Natural killer cell treated with Interleukin-12 subunit alpha and Interleukin-12 subunit beta and Interleukin-15 and Interleukin-18, amount 100 ng/mL, for 72 hours (primary cell): ENCODE measurements around the gene MT1HL1. TPM values are rescaled to one million over a fixed set of nuclear protein-coding genes. Genes with fewer than 3 reads are reported as not detected.
"Not testable (repeated sequence)": the region's sequence is repeated elsewhere in the genome, so short reads cannot be mapped to it uniquely, and the experiment has no call there.

Experiments
- ATAC-seq, 2 donors: fragments of 150-1000 bp; cut with Tn5 transposase in 1 of 2; sonication (Bioruptor Pico), chemical (Tn5 transposase) in 1 of 2; 2 replicates each; pipeline ENCODE4 v1.10.0; 2021
- DNase-seq: peaks from one replicate; pipeline ENCODE4 v3.0.0; 2022; ENCODE audit warnings: low spot score
- H3K27ac Mint-ChIP-seq, 2 donors: 1 replicate in 1 of 2; 2 replicates in 1 of 2; pipeline ENCODE4 v1.8.0; 2022; ENCODE audit warnings: mixed read lengths in 2 of 2, mild to moderate bottlenecking in 1 of 2, moderate library complexity in 1 of 2
- H3K27me3 Mint-ChIP-seq, 2 donors: 1 replicate in 1 of 2; 2 replicates in 1 of 2; pipeline ENCODE4 v1.8.0; 2022; ENCODE audit warnings: mixed read lengths in 2 of 2
- H3K36me3 Mint-ChIP-seq: one replicate; pipeline ENCODE4 v1.8.0; 2022; ENCODE audit warnings: mixed read lengths
- H3K4me1 Mint-ChIP-seq, 2 donors: 1 replicate in 1 of 2; 2 replicates in 1 of 2; pipeline ENCODE4 v1.8.0; 2022; ENCODE audit warnings: low read depth in 2 of 2, mixed read lengths in 2 of 2, mild to moderate bottlenecking in 1 of 2
- H3K4me3 Mint-ChIP-seq: one replicate; pipeline ENCODE4 v1.8.0; 2022; ENCODE audit warnings: mixed read lengths
- H3K9me3 Mint-ChIP-seq: 2 replicates; pipeline ENCODE4 v1.8.0; 2022; ENCODE audit warnings: mixed read lengths
- total RNA-seq, 2 donors: library from RNA; stranded (reverse); gene quantifications; one replicate each; pipeline ENCODE4 v1.2.3, GENCODE V29; 2022

The MT1HL1 gene
- total RNA-seq, 2 donors from 2014 or later, result not detected

- Mint-ChIP-seq H3K27me3 (no peaks in the 10 kb centered on the region), H3K27ac (no peak overlapping the region), H3K4me3 (no peak overlapping the region), H3K4me1 (no peaks in the 10 kb centered on the region), H3K36me3 (no peaks in the 10 kb centered on the region), H3K9me3 (no peaks in the 10 kb centered on the region)
- DNase-seq, result no peak
- no peak for ATAC-seq
These were observed 3.1 kb upstream of the MT1HL1 start for GRCh38 chr1:237007147-237007881.

GRCh38 chr1:237005674-237006073 lies 1.4 kb upstream of the MT1HL1 start:
- no peak overlapping the region for H3K27ac Mint-ChIP-seq
- no peak for DNase-seq
- no peaks in the 10 kb centered on the region for H3K9me3 Mint-ChIP-seq
- ATAC-seq, result no peak
- H3K4me3 Mint-ChIP-seq, result no peak overlapping the region
- no peaks in the 10 kb centered on the region for H3K36me3 Mint-ChIP-seq
- H3K27me3 Mint-ChIP-seq, result peaks cover 2 to 3% of the 10 kb centered on the region in 2 donors
- no peaks in the 10 kb centered on the region for H3K4me1 Mint-ChIP-seq

GRCh38 chr1:237003516-237003915 lies 725 bp downstream of the MT1HL1 start:
- H3K4me3 Mint-ChIP-seq, result no peak overlapping the region

GRCh38 chr1:237000191-237000590 lies 4.0 kb downstream of the MT1HL1 start:
- H3K36me3 Mint-ChIP-seq, result no peaks in the 10 kb centered on the region
- H3K9me3 Mint-ChIP-seq, result no peaks in the 10 kb centered on the region
- H3K27me3 Mint-ChIP-seq, result peaks cover 2 to 6% of the 10 kb centered on the region in 2 donors
- no peak for ATAC-seq
- no peaks in the 10 kb centered on the region for H3K4me1 Mint-ChIP-seq
- no peak overlapping the region for H3K27ac Mint-ChIP-seq
- DNase-seq, result no peak
- no peak overlapping the region for H3K4me3 Mint-ChIP-seq

More at GRCh38 chr1:237003516-237003915, 725 bp downstream of the MT1HL1 start:
- peaks cover 2 to 6% of the 10 kb centered on the region in 2 donors for H3K27me3 Mint-ChIP-seq
- no peak for DNase-seq
- no peaks in the 10 kb centered on the region for H3K36me3 Mint-ChIP-seq
- ATAC-seq, result no peak
- H3K9me3 Mint-ChIP-seq, result no peaks in the 10 kb centered on the region
- H3K27ac Mint-ChIP-seq, result no peak overlapping the region
- H3K4me1 Mint-ChIP-seq, result no peaks in the 10 kb centered on the region

- ATAC-seq (no peak), DNase-seq (no peak)
- Mint-ChIP-seq H3K27ac (no peak overlapping the region), H3K4me3 (no peak overlapping the region), H3K9me3 (no peaks in the 10 kb centered on the region), H3K36me3 (no peaks in the 10 kb centered on the region), H3K4me1 (no peaks in the 10 kb centered on the region), H3K27me3 (peaks cover 2 to 10% of the 10 kb centered on the region in 2 donors)
These were observed 5.7 kb downstream of the MT1HL1 start for GRCh38 chr1:236998546-236998945.

- ATAC-seq (peak; percentile 51 to 52), DNase-seq (no peak)
- no peaks in the 10 kb centered on the region for H3K9me3 Mint-ChIP-seq
- H3K4me3 Mint-ChIP-seq, result no peak overlapping the region
- H3K27ac Mint-ChIP-seq, result no peak overlapping the region
- peaks cover 2 to 10% of the 10 kb centered on the region in 2 donors for H3K27me3 Mint-ChIP-seq
- no peaks in the 10 kb centered on the region for H3K36me3 Mint-ChIP-seq
- no peaks in the 10 kb centered on the region for H3K4me1 Mint-ChIP-seq
These were observed 6.4 kb downstream of the MT1HL1 start for GRCh38 chr1:236997882-236998281.

GRCh38 chr1:236997361-236997760 lies 6.9 kb downstream of the MT1HL1 start:
- DNase-seq (no peak), ATAC-seq (no peak)
- Mint-ChIP-seq H3K4me1 (no peaks in the 10 kb centered on the region), H3K4me3 (no peak overlapping the region), H3K27ac (no peak overlapping the region), H3K9me3 (no peaks in the 10 kb centered on the region), H3K27me3 (peaks cover 2 to 10% of the 10 kb centered on the region in 2 donors), H3K36me3 (no peaks in the 10 kb centered on the region)

- Mint-ChIP-seq H3K27ac (no peak overlapping the region), H3K36me3 (no peaks in the 10 kb centered on the region), H3K9me3 (peaks cover 7% of the 10 kb centered on the region), H3K4me3 (no peak overlapping the region), H3K4me1 (no peaks in the 10 kb centered on the region), H3K27me3 (peaks cover 0 to 20% of the 10 kb centered on the region in 2 donors)
- DNase-seq (no peak), ATAC-seq (no peak)
These were observed 9.8 kb downstream of the MT1HL1 start for GRCh38 chr1:236994450-236994849.

- Mint-ChIP-seq H3K36me3 (no peaks in the 10 kb centered on the region), H3K4me3 (no peak overlapping the region), H3K9me3 (peaks cover 11% of the 10 kb centered on the region), H3K27me3 (peaks cover 3 to 32% of the 10 kb centered on the region in 2 donors), H3K4me1 (no peaks in the 10 kb centered on the region), H3K27ac (no peak overlapping the region)
- no peak for ATAC-seq
- DNase-seq, result no peak
These were observed 11.8 kb downstream of the MT1HL1 start for GRCh38 chr1:236992449-236992848.

- no peak for ATAC-seq
These were observed 14.2 kb downstream of the MT1HL1 start for GRCh38 chr1:236990052-236990445.

GRCh38 chr1:236989290-236990051 lies 14.8 kb downstream of the MT1HL1 start:
- Mint-ChIP-seq H3K4me1 (no peaks in the 10 kb centered on the region), H3K9me3 (peaks cover 14% of the 10 kb centered on the region), H3K27me3 (peaks cover 3 to 46% of the 10 kb centered on the region in 2 donors), H3K27ac (no peak overlapping the region), H3K4me3 (no peak overlapping the region), H3K36me3 (no peaks in the 10 kb centered on the region)
- DNase-seq, result no peak
- ATAC-seq, result no peak

More at GRCh38 chr1:236990052-236990445, 14.2 kb downstream of the MT1HL1 start:
- no peak for DNase-seq
- H3K27ac Mint-ChIP-seq, result no peak overlapping the region
- H3K27me3 Mint-ChIP-seq, result peaks cover 3 to 46% of the 10 kb centered on the region in 2 donors
- no peak overlapping the region for H3K4me3 Mint-ChIP-seq
- no peaks in the 10 kb centered on the region for H3K4me1 Mint-ChIP-seq
- peaks cover 14% of the 10 kb centered on the region for H3K9me3 Mint-ChIP-seq
- H3K36me3 Mint-ChIP-seq, result no peaks in the 10 kb centered on the region

GRCh38 chr1:236983818-236984217 lies 20.4 kb downstream of the MT1HL1 start:
- Mint-ChIP-seq H3K4me1 (no peaks in the 10 kb centered on the region), H3K36me3 (no peaks in the 10 kb centered on the region), H3K4me3 (no peak overlapping the region), H3K27ac (no peak overlapping the region), H3K9me3 (peaks cover 3% of the 10 kb centered on the region), H3K27me3 (peaks cover 0 to 19% of the 10 kb centered on the region in 2 donors)
- no peak for ATAC-seq
- DNase-seq, result no peak

- H3K9me3 Mint-ChIP-seq, result peaks cover 3% of the 10 kb centered on the region
- ATAC-seq, result peak in 1 of 2 donors; percentile 7
- no peaks in the 10 kb centered on the region for H3K4me1 Mint-ChIP-seq
- no peak for DNase-seq
- no peak overlapping the region for H3K4me3 Mint-ChIP-seq
- no peaks in the 10 kb centered on the region for H3K36me3 Mint-ChIP-seq
- no peak overlapping the region for H3K27ac Mint-ChIP-seq
- H3K27me3 Mint-ChIP-seq, result peaks cover 0 to 13% of the 10 kb centered on the region in 2 donors
These were observed 21.9 kb downstream of the MT1HL1 start for GRCh38 chr1:236982380-236982779.

- H3K4me1 Mint-ChIP-seq, H3K36me3 Mint-ChIP-seq, H3K9me3 Mint-ChIP-seq, H3K27ac Mint-ChIP-seq, H3K4me3 Mint-ChIP-seq, H3K27me3 Mint-ChIP-seq, ATAC-seq, DNase-seq: not testable (repeated sequence)
These were observed 22.8 kb downstream of the MT1HL1 start for GRCh38 chr1:236981431-236981830.
